ENCODE data around the gene VPS9D1.

Gene VPS9D1

GRCh38 chr16:89723279-89724250 lies 2.9 kb upstream of the VPS9D1 start:
- DNase-seq (ENCODE audit: low spot score): no peak
- Histone ChIP-seq H3K4me3 (peak overlapping the region; percentile 95), H3K27ac (peak overlapping the region in 1 of 2 donors; percentile 97)
- TF ChIP-seq CTCF (IDR thresholded peaks at IDR 0.05): no peak

DNA sequence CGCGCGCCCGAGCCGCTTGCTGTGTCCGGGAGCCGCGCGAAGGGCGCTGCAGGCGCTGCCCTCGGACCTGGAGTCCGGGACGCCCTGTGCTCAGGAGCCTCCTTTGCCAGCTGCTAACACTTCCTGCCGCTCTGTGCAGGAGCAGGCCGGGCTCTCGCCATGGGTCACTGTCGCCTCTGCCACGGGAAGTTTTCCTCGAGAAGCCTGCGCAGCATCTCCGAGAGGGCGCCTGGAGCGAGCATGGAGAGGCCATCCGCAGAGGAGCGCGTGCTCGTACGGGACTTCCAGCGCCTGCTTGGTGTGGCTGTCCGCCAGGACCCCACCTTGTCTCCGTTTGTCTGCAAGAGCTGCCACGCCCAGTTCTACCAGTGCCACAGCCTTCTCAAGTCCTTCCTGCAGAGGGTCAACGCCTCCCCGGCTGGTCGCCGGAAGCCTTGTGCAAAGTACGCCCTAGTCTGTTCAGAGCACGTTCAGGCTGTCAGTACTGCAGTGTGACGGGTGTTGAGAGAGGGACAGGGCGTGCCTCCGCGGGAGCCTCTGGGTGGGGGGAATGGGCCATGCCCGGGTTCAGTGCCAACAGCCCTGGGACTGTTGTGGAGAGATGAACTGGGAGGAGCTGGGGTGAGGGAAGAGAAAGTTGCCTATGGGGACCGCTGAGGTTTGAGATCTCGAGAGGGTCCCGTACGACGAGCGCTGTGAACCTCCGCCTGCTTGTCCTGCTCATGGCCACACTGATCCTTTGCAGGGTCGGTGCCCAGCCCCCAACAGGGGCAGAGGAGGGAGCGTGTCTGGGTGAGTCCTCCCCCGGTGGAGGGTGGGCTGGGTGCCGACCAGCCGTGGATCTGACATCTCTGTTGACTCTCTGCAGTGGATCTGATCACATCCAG lies 1.9 kb upstream of the VPS9D1 start:
- no peak for DNase-seq (ENCODE audit: low spot score)
- H3K27ac ChIP-seq: peak overlapping the region; percentile 86 to 97
- H3K4me3 ChIP-seq: peak overlapping the region; percentile 95
- no peak for TF ChIP-seq CTCF (IDR thresholded peaks at IDR 0.05)

- TF ChIP-seq CTCF (IDR thresholded peaks at IDR 0.05): no peak
- peak overlapping the region; percentile 86 to 97 for H3K27ac ChIP-seq
- peak; percentile 84 for DNase-seq (ENCODE audit: low spot score)
- H3K4me3 ChIP-seq: peak overlapping the region; percentile 95
These were observed 1.1 kb upstream of the VPS9D1 start for GRCh38 chr16:89721546-89722391.

DNA sequence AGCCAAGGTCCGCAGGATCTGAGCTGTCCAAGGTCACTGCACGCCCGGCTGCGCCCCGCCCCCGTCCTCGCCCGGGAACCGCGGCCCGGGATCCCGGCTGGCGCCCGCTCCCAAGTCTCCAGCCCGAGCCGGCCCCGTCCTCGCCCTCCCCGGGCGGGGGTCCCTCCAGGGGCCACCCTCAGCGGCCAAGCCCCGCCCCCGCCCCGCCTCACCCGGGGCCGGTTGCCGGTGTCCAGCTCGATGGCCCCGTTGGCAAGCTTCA lies 216 bp downstream of the VPS9D1 start:
- peak overlapping the region; percentile 95 for H3K4me3 ChIP-seq
- peak overlapping the region; percentile 86 to 97 for H3K27ac ChIP-seq
- no peak for DNase-seq (ENCODE audit: low spot score)
- TF ChIP-seq CTCF (IDR thresholded peaks at IDR 0.05): no peak

DNA sequence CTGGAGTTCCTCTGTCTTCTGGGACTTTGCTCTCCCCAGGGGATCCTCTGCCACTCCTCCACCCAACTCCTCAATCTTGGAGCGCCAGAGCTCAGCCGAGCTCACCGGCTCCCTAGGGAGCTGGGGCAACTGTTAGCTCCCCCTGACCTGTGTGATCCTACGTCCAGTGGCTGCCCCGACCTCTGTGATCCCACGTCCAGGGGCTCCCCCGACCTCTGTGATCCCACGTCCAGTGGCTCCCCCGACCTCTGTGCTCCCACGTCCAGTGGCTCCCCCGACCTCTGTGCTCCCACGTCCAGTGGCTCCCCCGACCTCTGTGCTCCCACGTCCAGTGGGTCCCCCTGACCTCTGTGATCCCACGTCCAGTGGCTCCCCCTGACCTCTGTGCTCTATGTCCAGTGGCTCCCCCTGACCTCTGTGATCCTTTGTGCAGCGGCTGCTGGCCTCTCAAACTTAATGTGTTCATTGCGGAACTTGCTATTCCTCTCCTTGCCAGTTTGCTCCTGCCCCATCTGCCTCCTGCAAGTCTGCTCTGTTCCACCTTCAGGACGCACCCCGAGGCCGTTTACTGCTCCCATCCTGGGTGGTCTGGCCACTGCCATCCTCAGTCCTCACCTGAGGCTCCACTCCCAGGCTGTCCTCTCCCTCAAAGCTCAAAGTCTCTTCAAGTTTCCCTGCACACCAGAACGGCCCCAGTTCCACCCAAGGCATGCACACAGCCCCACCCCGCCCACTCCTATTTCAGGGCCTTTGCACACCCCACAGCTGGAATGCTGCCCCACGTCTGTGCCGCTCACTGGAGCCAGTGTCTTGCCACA lies 2.8 kb downstream of the VPS9D1 start:
- Histone ChIP-seq H3K4me3 (no peak overlapping the region), H3K27ac (no peak overlapping the region)
- DNase-seq (ENCODE audit: low spot score): no peak
- no peak for TF ChIP-seq CTCF (IDR thresholded peaks at IDR 0.05)
